GM19043 (cell line): Measurements from ENCODE around the gene PTGER1.

Experiments used
- ATAC-seq: cut with Tn5 transposase; IDR thresholded peaks from one replicate; pipeline ENCODE4 v1.9.1; 2021; ENCODE audit warnings: low read depth; ENCODE audit not compliant: unreplicated experiment

Gene PTGER1

DNA sequence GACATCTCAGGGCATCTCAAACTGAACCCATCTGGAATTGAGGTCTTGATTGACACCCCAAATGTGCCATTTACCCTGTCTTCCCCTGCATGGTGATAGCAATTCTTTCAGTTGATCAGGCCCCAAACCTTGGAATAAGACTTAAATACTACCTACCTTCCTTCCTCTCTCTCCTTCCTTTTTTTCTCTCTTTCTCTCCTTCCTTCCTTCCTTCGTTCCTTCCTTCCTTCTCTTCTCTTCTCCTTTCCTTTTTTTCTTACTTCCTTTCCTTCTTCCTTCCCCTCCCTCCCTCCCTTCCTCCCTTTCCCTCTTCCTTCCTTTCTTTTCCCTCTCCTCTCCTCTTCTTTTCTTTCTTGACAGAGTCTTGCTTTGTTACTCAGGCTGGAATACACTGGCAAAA, 28.1 kb upstream of the PTGER1 start:
- ATAC-seq: no peak

DNA sequence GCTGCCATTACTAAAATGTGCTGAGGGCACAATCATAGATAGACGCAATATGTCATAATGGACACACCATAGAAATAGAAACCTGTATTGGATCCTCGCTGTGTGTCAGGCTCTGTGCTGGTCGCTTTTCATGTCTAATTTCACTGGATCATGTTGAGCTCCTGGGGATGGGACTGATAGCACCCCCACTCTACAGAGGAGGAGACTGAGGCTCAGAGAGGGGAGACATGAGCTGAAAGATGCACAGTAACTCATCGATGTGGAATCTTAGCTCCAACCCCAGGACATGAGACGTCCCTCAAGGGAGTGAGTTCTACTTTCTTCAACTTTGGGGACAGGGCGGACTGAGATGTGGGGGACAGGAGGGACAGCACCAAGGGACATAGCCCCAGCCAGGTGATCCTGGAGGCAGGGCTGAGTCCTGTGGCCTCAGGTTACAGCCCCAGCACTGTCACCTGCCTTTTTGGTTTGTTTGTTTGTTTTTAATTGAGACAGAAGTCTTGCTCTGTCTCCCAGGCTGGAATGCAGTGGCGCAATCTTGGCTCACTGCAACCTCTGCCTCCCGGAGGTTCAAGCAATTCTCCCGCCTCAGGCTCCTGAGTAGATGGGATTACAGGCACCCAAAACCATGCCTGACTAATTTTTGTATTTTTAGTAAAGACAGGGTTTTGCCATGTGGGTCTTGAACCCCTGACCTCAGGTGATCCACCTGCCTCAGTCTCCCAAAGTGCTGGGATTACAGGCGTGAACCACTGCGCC, 27.4 kb upstream of the PTGER1 start:
- no peak for ATAC-seq

- ATAC-seq: no peak
Observed at GRCh38 chr19:14497228-14497921, 22.2 kb upstream of the PTGER1 start.

DNA sequence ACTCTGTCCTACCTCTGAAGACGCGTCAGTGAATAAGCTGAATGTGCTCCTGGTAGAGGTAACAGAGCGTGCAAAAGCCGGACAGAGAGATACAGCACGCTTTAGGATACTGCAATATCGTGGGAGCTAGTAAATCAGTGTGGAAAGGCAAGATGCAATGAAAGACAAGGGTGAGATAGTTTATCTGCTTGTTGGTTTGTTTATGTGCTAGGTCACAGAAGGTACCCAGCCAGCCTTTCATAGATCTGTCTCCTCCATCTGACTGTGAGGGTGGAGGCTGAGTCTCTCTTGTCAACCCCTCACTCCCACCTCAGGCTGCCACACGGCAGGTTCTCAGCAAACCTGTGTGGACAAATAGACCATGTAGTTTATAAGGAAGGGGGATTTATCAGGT, 21.7 kb upstream of the PTGER1 start:
- ATAC-seq: no peak

DNA sequence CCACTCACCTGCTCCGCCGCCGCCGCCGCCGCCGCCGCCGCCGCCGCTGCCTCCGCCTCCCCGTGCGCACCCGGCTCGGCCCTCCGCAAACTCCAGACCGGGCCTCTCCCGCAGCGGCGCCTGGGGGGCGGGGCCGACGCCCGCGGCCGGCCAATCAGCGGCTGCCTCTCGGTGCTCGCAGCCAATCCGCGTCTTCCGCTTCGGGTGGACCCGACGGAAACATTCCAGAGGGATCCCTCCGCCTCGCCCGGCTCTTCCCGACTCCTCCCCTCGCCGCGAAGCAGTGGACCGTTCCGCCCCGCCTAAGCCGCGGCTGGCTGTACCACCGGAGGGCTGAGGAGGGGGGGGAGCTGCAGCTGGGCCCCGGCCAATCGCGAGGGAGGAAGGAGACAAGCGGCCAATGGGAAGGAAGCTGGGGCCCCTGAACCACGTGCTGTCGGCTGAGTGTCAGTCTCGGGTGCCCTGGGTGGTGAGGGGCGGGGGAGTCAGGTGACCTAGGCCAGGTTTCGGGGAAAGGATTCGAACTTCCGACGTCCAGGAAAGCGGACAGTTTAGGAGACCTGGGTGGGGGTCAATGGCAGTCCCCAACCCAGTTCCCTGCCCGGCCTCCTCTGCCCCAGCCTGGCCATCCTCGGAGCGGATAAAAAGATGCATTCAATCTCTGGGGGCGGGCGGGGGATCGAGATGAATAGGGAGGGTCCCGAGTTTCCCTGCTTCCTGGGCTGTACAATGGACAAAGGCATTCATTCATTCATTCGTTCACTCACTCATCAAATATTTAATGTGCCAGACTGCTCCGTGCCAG, 21.1 kb upstream of the PTGER1 start, which contains the start of gene GIPC1:
TSS of gene GIPC1 (minus strand) at position 99 of the 805 bp plus-strand sequence. CDS start 13,151 bp downstream, outside the sequence.
- ATAC-seq: no peak

- no peak for ATAC-seq
Observed at GRCh38 chr19:14495672-14496028, 20.5 kb upstream of the PTGER1 start.

- no peak for ATAC-seq
Observed at GRCh38 chr19:14494910-14495671, 19.9 kb upstream of the PTGER1 start.

- ATAC-seq: no peak
Observed at GRCh38 chr19:14494411-14494810, 19.3 kb upstream of the PTGER1 start.

DNA sequence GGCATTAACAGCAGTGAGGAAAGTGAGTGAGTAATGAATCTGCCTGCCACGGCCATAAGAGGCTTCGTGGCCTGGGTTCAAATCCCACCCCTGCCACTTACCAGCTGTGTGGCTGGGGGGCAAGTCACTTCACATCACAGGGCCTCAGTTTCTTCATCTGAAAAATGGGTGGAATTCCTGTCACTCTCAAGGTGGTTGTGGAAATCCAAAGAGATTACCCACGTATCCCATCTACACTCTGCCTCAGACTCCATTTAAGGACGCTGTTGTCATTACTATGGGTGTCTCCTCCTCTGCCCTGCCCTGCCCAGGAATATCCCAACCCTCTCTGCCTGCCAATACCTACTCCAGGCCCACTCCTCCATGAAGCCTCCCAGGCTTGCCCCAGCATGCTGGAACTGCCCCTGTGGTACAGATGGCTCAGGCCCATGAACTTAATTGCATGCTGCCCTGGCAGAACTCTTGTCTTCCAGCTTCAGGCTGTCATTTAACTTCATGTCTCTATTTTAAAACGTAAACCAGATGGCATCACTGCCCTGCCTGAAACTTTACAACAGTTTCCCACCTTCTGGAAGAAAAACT, 17.7 kb upstream of the PTGER1 start:
- no peak for ATAC-seq

DNA sequence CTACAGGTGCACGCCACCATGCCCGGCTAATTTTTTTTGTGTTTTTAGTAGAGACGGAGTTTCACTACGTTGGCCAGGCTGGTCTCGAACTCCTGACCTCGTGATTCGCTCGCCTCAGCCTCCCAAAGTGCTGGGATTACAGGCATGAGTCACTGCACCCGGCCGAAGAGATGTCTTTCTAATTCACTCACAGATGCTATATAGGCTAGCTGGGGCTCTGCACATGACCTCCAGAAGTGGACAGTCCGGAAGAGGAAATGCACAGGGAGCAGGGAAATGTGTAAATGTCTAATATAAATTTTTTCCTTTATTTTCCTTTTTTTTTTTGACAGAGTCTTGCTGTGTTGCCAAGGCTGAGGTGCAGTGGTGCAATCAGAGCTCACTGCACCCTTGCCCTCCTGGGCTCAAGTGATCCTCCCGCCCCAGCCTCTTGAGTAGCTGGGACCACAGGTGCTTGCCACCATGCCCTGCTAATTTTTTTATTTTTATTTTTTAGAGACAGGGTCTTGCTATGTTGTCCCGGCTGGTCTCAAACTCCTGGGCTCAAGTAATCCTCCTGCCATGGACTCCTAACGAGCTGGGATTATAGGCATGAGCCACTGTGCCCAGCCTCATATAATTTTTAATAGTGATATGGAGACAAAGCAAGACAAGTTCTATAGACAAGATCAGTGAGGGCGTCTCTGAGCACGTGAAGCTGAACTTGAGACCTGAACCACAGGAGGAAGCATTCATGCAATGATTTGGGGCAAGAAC, 12.4 kb upstream of the PTGER1 start:
- no peak for ATAC-seq

- ATAC-seq: no peak
Observed at GRCh38 chr19:14482172-14482941, 7.2 kb upstream of the PTGER1 start.

GRCh38 chr19:14480700-14481079, 5.5 kb upstream of the PTGER1 start:
- no peak for ATAC-seq

GRCh38 chr19:14479975-14480699, 5.0 kb upstream of the PTGER1 start:
- no peak for ATAC-seq

GRCh38 chr19:14479309-14479974, 4.3 kb upstream of the PTGER1 start:
- no peak for ATAC-seq

DNA sequence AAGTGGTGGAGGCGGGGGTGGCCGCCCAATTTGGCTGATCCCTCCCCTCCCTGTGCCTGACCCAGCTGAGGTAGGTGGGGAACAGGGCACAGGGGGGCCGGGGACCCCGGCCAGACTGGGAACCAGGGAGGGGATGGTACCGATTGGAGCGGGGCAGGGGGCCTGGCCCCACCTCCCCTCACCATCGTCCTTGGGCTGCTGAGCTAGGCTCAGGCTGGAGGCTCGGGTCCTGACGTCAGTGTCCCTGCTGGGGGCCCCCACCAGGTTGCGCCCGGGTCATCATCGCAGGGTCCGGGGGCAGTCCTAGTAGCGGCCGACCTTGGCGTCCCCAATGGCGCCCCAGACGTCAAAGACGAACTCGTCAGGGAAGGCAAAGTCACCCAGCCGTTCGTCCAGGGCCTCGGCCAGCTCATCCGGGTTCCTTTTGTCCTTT, 3.0 kb upstream of the PTGER1 start:
- no peak for ATAC-seq

DNA sequence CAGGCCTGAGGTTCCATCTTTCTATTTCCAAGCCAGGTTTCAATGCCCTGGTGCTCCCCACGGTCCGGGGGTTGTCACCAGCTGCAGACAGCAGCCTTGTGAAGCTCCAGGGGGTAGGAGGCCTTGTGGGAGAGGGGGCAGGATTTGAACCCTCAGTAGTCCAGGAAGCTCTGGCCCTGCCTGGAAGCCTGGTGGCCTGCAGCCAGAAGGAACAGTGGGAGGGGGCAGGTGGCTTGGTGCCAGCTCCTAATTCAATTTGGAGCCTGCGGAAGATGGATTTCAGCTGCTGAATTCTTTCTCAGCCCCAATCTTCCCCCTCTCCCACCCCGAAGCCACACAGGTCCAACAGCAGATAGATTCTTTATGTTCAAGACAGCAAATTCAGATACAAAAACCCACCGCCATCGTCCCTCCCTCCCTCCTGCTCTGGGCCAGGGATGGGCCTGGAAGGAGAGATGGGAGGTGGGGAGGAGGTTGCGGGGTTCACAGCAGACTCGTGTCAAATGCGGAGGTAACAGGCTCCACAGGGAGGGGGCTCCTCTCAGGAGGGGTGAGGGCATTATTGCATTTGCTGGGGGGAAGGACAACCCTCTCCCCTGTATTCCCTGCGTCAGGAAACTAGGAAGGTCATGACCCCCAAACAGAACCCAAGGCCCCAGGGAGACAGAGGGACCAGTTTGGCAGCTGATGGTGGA, 2.4 kb upstream of the PTGER1 start:
- ATAC-seq: no peak
